ENCODE measurements around the gene CDX4.
"Not testable (repeated sequence)": the region's sequence is repeated elsewhere in the genome, so short reads cannot be mapped to it uniquely, and the experiment has no call there.

The CDX4 gene, protein sequence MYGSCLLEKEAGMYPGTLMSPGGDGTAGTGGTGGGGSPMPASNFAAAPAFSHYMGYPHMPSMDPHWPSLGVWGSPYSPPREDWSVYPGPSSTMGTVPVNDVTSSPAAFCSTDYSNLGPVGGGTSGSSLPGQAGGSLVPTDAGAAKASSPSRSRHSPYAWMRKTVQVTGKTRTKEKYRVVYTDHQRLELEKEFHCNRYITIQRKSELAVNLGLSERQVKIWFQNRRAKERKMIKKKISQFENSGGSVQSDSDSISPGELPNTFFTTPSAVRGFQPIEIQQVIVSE

DNA sequence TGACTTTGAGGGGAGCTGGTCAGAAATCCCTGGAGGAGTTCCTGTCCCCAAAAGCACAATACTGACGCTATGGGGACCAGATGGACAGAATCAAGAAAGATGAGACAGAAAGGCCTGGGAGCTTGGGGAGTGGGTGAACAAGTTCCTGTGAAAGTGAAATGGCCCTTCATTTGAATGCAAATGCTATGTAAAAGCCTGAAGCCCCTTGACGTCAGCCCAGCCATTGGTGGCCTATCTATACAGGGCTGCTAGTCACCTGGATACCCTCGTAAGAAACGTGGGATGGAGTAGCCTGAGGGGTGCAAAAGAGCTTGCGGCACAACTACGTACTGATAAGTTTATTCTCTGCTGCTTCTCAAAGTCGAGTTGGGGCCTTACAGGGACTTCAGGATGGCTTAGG is at the start of gene CDX4:
TSS of gene CDX4 (plus strand) at position 223 of the 400 bp plus-strand sequence. CDS start 201 bp downstream, outside the sequence.
- no peak for DNase-seq (ENCODE audit: low read depth in 2 of 2)

DNA sequence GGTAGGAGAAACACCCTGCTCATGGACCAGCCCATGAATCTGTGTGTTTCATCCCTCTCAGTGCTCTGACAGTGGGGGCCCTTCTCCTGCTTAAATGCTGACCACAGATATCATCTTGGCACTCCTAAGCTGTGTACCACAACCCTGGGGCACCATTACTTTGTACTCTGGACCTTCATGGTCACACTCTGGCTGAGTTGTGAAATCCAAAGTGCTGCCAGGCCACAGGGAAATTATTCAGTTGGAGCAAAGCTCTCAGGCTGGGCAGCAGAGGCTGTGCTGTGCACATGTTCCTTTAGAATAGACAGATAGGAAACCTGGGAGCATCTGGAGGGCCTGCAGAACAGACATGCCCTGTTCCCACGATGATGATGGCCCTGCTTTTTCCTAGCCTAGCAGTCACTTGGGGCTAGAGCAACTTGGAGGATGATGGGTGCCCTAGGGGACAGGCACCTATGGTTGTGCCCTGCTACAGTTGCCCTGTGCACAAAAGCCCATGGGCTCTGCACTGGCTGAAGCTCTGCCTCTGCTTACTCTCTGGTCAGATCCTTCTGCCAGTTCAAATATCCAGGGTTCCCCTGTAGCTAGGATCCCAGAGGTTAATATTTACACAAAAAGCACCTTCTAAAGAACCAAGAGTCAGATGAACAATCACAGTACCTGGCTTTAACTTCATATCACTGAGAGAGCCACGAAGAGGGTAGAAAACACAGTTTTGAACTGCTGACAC is 48.5 kb upstream of the CDX4 start:
- DNase-seq (ENCODE audit: low read depth in 2 of 2) = no peak

DNA sequence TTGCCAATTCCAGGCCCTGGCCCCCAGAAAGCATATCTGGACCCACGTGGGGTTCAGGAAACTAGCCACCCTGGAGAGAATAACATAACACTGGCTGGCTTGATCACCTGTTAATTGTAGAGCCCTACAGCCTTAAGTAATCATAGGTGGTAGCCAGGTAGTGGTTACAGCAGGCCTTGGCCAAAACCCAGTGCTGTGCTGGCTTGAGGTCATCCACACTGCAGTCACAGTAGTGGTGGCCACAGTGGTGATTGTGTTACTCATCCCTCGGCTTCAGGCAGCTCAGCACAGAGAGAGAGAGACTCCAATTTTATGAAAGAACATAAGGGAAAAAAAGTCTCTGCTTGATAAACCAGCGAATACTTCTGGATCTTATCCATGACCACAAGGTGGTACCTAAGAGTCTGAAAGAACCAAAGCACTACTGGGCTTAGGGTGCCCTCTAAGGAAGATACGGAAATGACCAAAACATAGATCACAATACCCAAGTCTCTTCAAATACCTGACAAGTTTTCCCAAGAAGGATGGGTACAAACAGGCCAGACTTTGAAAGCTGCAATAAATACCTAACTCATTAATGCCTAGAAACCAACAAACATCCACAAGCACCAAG is 46.6 kb upstream of the CDX4 start:
- DNase-seq (ENCODE audit: low read depth in 2 of 2) = no peak

DNA sequence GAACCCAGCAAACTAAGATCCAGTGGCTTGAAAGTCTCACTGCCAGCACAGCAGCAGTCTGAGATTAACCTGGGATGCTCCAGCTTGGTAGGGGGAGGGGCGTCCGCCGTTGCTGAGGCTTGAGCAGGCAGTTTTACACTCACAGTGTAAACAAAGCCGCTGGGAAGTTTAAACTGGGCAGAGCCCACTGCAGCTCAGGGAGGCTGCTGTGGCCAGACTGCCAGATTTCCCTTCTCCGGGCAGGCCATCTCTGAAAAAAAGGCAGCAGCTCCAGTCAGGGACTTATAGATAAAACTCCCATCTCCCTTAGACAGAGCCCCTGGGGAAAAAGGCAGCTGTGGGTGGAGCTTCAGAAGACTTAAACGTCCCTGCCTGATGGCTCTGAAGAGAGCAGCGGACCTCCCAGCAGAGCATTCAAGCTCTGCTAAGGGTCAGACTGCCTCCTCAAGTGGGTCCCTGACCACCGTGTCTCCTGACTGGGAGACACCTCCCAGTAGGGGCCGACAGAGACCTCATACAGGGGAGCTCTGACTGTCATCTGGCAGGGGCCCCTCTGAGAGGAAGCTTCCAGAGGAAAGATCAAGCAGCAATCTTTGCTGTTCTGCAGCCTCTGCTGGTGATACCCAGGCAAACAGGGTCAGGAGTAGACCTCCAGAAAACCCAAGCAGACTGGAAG is 45.1 kb upstream of the CDX4 start:
- DNase-seq (ENCODE audit: low read depth in 2 of 2) = no peak

DNA sequence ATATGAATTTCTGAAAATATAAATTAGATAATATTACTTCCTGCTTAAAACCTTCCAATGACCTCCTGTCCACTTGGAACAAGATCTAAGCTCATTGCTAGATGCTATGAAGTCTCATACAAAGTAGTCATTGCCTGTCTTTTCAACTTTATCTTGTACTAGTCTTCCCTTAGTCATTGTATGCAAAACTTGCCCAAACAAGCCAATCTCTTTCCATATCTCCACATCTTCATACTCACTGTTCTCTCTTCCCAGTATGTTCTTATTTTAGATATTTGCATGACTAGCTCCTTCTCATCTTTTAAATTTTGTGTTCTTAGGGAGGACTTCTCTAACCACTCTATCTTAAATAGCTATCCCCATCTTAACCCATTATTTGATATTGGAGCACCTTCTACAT is 33.9 kb upstream of the CDX4 start:
- no peak for DNase-seq (ENCODE audit: low read depth in 2 of 2)

DNA sequence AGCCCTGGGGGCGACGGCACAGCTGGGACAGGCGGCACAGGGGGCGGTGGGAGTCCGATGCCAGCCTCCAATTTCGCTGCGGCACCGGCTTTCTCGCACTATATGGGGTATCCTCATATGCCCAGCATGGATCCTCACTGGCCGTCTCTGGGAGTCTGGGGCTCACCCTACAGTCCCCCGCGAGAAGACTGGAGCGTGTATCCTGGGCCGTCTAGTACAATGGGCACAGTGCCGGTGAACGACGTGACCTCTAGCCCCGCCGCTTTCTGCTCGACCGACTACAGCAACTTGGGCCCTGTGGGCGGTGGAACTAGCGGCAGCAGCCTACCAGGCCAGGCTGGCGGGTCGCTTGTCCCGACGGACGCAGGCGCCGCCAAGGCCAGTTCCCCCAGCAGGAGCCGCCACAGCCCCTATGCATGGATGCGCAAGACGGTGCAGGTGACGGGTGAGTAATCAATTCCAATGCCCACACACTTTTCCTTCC is 500 bp downstream of the CDX4 start:
- no peak for DNase-seq (ENCODE audit: low read depth in 2 of 2)

DNA sequence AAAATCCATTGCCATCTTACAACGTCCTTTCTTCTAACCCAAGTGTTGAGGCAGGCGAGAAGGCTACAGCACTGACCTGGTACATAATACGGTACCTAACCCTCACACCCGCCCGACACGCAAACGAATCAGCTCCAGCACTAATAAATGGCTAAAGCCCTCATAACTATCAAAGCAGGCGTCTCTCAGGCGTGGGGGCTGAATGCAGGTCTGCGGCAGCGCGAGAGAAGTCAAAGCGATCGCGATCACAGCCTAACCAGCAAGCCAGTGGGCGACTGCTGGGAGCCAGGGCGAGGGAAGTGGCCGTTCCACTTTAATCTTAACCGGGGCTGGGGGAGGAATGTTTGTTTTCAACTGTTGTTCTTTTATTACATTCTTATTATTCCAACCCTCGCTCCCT is 1.5 kb downstream of the CDX4 start:
- DNase-seq (ENCODE audit: low read depth in 2 of 2) = no peak

DNA sequence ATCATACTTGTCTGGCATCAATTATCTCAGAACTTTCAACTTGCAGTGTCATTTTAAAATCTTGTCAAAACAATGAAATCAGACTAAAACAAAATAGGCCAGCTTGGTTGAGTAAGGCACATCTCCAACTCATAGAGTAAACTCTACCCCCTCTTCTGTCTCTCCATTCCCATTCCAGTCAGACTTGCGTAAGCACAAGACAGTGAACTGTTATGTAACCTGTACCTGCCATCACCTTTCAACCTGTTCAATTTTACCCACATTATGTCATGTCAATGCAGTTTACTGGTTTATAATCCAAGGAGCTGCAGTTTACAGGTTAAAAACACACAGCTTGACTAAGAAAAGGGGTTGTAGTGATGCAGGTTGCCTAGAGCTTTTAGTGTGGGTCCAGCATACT is 8.3 kb downstream of the CDX4 start:
- no peak for DNase-seq (ENCODE audit: low read depth in 2 of 2)

DNA sequence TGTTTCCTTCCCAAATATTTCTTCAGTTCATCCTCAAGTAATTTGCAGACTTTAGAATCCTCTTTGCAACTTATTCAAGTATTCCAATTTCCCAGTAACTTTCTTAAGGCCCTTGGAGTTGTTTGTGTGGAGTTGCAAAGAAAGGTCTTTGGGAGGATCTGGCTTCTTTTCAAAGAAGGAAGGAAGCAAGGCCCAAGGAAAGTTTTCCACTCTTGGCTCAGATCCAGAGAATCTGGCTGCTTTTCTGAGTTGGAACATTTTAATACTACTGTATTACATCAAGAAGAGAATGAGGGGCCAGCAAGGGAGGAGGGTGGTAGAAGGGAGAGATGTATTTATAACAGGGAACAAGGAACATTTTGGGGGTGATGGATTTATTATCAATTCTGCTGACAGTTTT is 10.5 kb downstream of the CDX4 start:
- DNase-seq (ENCODE audit: low read depth in 2 of 2) = no peak

DNA sequence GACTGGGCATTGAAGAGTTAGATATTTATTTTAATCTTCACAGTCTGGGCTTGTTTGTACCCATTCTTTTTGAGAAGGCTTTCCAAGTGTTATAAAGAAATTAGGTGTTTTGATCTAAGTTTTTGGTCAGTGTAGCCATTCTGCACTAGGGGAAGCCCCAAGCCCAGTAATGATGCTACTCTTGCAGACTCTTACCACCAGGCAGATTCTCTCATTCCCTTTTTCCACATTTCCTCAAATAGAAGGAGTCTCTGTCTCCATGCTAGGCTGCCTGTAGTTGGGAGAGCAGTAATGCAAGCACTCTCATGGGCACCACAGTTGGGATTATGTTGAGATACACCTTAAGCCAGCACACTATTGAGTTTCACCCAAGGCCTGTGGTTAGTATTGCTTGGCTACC is 21.5 kb downstream of the CDX4 start:
- no peak for DNase-seq (ENCODE audit: low read depth in 2 of 2)

DNA sequence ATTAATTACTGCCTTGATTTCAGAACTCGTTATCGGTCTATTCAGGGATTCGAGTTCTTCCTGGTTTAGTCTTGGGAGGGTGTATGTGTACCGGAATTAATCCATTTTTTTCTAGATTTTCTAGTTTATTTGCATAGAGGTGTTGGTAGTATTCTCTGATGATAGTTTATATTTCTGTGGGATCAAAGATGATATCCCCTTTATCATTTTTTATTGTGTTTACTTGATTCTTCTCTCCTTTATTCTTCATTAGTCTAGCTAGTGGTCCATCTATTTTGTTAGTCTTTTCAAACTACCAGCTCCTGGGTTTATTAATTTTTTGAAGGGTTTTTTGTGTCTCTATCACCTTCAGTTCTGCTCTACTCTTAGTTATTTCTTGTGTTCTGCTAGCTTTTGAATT is 32.1 kb downstream of the CDX4 start:
- DNase-seq (ENCODE audit: low read depth in 2 of 2) = no peak

DNA sequence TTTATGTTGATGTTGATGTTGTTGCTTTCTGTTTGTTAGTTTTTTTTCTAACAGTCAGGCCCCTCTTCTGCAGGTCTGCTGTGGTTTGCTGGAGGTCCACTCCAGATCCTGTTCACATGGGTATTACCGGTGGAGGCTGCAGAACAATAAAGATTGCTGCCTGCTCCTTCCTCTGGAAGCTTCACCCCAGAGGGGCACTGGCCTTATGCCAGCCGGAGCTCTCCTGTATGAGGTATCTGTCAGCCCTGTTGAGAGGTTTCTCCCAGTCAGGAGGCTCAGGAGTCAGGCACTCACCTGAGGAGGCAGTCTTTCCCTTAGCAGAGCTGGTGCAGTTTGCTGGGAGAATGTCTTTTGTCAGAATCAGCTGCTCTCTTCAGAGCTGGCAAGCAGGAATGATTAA is 34.7 kb downstream of the CDX4 start:
- no peak for DNase-seq (ENCODE audit: low read depth in 2 of 2)

DNA sequence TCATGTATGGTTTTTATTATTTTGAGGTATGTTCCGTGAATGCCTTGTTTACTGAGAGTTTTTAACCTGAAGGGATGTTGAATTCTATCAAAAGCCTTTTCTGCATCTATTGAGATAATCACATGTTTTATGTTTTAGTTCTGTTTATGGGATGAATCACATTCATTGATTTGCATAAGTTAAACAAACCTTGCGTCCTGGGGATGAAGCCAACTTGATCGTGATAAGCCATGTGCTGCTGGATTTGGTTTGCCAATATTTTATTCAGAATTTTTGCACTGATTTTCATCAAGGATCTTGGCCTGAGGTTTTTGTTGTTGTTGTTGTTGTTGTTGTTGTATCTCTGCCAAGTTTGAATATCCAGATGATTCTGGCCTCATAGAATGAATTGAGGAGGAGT is 43.8 kb downstream of the CDX4 start:
- no peak for DNase-seq (ENCODE audit: low read depth in 2 of 2)

DNA sequence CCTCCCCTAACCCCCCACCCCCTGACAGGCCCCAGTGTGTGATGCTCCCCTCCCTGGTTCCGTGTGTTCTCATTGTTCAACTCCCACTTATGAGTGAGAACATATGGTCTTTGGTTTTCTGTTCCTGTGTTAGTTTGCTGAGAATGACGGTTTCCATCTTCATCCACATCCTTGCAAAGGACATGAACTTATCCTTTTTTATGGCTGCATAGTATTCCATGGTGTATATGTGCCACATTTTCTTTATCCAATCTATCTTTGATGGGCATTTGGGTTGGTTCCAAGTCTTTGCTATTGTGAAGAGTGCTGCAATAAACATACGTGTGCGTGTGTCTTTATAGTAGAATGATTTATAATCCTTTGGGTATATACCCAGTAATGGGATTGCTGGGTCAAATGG is 45.3 kb downstream of the CDX4 start:
- not testable (repeated sequence) for DNase-seq (ENCODE audit: low read depth in 2 of 2)

All from stimulated activated CD4-positive, alpha-beta T cell treated with anti-CD3 and anti-CD28 coated beads, Interleukin-4, amount 100 ng/mL, for 48 hours (primary cell).